Endodermal cell (in vitro differentiated cells): ENCODE data around the gene DPF3. TPM values are rescaled to one million over a fixed set of nuclear protein-coding genes. Genes with fewer than 3 reads are reported as not detected.

Experiments
- DNase-seq: peaks from one replicate; pipeline ENCODE4 v3.0.0-alpha.2; 2017
- H3K27ac ChIP-seq: 2 replicates; pipeline ENCODE4 v1.5.1; 2013; ENCODE audit warnings: mild to moderate bottlenecking, low read depth, low read length, moderate library complexity
- H3K27me3 ChIP-seq: 2 replicates; pipeline ENCODE4 v1.6.1; 2013; ENCODE audit warnings: mild to moderate bottlenecking, low read length, moderate library complexity; ENCODE audit not compliant: insufficient read depth, control insufficient read depth, poor library complexity, severe bottlenecking
- H3K36me3 ChIP-seq: 2 replicates; pipeline ENCODE4 v1.7.0; 2013; ENCODE audit warnings: mild to moderate bottlenecking, low read length, moderate library complexity; ENCODE audit not compliant: control insufficient read depth, insufficient read depth
- H3K4me1 ChIP-seq: one replicate; pipeline ENCODE4 v1.7.0; 2013; ENCODE audit warnings: low read length; ENCODE audit not compliant: control insufficient read depth, insufficient read depth
- H3K4me3 ChIP-seq: 2 replicates; pipeline ENCODE4 v1.5.1; 2013; ENCODE audit warnings: mild to moderate bottlenecking, low read length, moderate library complexity
- H3K9ac ChIP-seq: 2 replicates; pipeline ENCODE4 v1.6.1; 2013; ENCODE audit warnings: mild to moderate bottlenecking, low read length, moderate library complexity; ENCODE audit not compliant: poor library complexity, severe bottlenecking; ENCODE audit errors: extremely low read depth
- H3K9me3 ChIP-seq: 2 replicates; pipeline ENCODE4 v1.6.1; 2013; ENCODE audit warnings: mild to moderate bottlenecking, low read length, moderate library complexity; ENCODE audit not compliant: control insufficient read depth
- H3K27ac Mint-ChIP-seq: 2 replicates; pipeline ENCODE4 v1.8.0; 2020; ENCODE audit warnings: mixed read lengths
- H3K27me3 Mint-ChIP-seq: 2 replicates; pipeline ENCODE4 v1.8.0; 2021; ENCODE audit warnings: mild to moderate bottlenecking, mixed read lengths; ENCODE audit not compliant: insufficient read depth
- H3K36me3 Mint-ChIP-seq: 2 replicates; pipeline ENCODE4 v1.8.0; 2020; ENCODE audit warnings: low read depth, mixed read lengths
- H3K4me1 Mint-ChIP-seq: 2 replicates; pipeline ENCODE4 v1.8.0; 2020; ENCODE audit warnings: mixed read lengths
- H3K4me3 Mint-ChIP-seq: 2 replicates; pipeline ENCODE4 v1.8.0; 2020; ENCODE audit warnings: mild to moderate bottlenecking, moderate library complexity, mixed read lengths
- H3K9me3 Mint-ChIP-seq: 2 replicates; pipeline ENCODE4 v1.8.0; 2020; ENCODE audit warnings: mild to moderate bottlenecking, mixed read lengths
- CTCF ChIP-seq: fragments of 200-600 bp; sonication (generic); conservative IDR thresholded peaks from 2 replicates; pipeline ENCODE4 v1.5.0; 2021; ENCODE audit warnings: antibody characterized with exemption, mild to moderate bottlenecking
- WGBS, 2 experiments: methylation state at CpG; one replicate each; pipeline versions ENCODE4 v1.1.5 to v1.1.7; 2013; ENCODE audit warnings: missing lambda C conversion rate in 2 of 2, mixed read lengths in 1 of 2; ENCODE audit not compliant: insufficient coverage in 1 of 2, insufficient read length in 1 of 2; 5-methylcytosine and 5-hydroxymethylcytosine counted together
- total RNA-seq, 2 donors: library from RNA; stranded (reverse); fragmentation: NEBNext Ultra II Directional in 1 of 2; extraction: Animal tissue kit (Norgen Biotek cat#: 25700) in 1 of 2; gene quantifications; 2 replicates in 1 of 2; 3 replicates in 1 of 2; pipeline ENCODE4 v1.2.1, GENCODE V29; 2021

DPF3 gene
- total RNA-seq, 2 donors from 2014 or later, result not detected

DNA sequence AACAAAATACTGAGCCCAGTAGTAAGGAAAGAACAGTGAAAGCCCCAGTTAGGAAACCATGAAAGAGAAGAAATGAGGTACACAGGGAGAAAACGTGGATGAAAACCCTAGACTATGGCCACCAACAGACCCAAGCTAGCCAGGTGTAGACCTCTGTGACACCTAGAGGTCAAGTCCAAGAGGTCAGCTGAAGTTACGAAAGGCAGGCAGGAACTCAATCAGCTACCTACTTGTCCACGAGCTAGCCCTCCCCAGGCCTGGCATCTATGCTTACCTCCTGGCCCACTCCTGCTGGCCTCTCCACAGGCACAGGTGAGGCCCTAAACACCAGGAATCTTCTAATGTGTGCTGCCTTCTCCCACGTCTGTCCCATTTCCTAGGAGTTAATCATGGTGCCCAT lies 48.7 kb downstream of the DPF3 start:
- Mint-ChIP-seq H3K4me1 (peaks cover 7% of the 10 kb centered on the region), H3K27ac (no peak overlapping the region), H3K36me3 (no peaks in the 10 kb centered on the region), H3K27me3 (peaks cover 2% of the 10 kb centered on the region), H3K9me3 (no peaks in the 10 kb centered on the region), H3K4me3 (no peak overlapping the region)
- no peak overlapping the region for H3K9ac ChIP-seq
- DNase-seq, result no peak
- H3K4me3 ChIP-seq, result no peak overlapping the region
- TF ChIP-seq CTCF, result no peak
- WGBS, 2 experiments, result 92 to 100% methylated on average over 2 to 4 of the region's 4 CpGs
- no peaks in the 10 kb centered on the region for H3K9me3 ChIP-seq
- no peaks in the 10 kb centered on the region for H3K27me3 ChIP-seq
- H3K27ac ChIP-seq, result no peak overlapping the region
- no peaks in the 10 kb centered on the region for H3K36me3 ChIP-seq
- H3K4me1 ChIP-seq, result no peaks in the 10 kb centered on the region

GRCh38 chr14:72844524-72844923 lies 49.4 kb downstream of the DPF3 start:
- Histone ChIP-seq H3K36me3 (no peaks in the 10 kb centered on the region), H3K9me3 (no peaks in the 10 kb centered on the region), H3K27me3 (no peaks in the 10 kb centered on the region), H3K9ac (no peak overlapping the region), H3K4me1 (no peaks in the 10 kb centered on the region), H3K27ac (no peak overlapping the region), H3K4me3 (no peak overlapping the region)
- Mint-ChIP-seq H3K27me3 (peaks cover 2% of the 10 kb centered on the region), H3K27ac (no peak overlapping the region), H3K36me3 (no peaks in the 10 kb centered on the region), H3K4me1 (peaks cover 7% of the 10 kb centered on the region), H3K9me3 (no peaks in the 10 kb centered on the region), H3K4me3 (no peak overlapping the region)
- 89 to 96% methylated on average over 2 to 3 of the region's 3 CpGs for WGBS, 2 experiments
- DNase-seq, result no peak
- TF ChIP-seq CTCF, result no peak

DNA sequence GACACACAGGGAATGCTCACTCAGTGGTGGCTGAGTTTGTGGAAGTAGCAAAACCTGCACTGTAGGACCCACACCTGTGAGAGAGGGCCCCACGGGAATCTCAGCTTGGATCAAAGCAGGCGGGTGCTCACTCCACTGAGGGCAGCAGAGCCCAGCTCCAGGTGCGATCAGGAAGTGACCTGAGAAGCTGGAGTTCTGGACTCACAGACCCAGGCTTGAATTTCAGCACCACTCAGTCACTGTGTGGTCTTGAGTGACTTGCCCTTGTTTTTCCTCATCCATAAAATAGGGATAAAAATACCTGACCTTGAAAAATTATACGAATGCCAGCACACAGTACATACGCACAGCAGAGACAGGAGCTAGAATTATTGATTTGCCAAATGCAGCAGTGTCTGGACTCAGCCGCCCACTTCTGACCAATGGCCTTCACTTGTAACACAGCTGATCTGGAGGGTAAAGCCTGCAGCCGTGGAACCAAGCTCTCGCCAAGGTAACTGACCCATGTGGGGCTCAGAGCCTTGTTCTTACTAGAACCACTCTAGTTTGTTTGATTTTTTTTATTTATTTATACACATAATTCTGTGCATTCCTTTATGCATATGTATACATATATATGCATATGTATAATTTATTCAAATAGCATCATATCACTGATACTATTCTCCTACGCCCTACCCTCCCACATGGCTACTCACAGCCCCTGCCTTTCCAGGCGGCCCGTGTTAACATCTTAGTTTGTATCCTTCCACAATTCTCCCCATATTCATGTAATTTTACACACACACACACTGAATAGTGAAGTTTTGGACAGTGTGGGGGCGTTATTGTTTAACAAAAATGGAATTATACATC lies 53.9 kb downstream of the DPF3 start:
- H3K9me3 ChIP-seq, result no peaks in the 10 kb centered on the region
- H3K9me3 Mint-ChIP-seq, result no peaks in the 10 kb centered on the region
- no peak overlapping the region for H3K27ac Mint-ChIP-seq
- H3K4me1 ChIP-seq, result no peaks in the 10 kb centered on the region
- no peak overlapping the region for H3K27ac ChIP-seq
- peaks cover 9% of the 10 kb centered on the region for H3K4me1 Mint-ChIP-seq
- no peaks in the 10 kb centered on the region for H3K36me3 Mint-ChIP-seq
- 93 to 94% methylated on average over 6 to 11 of the region's 12 CpGs for WGBS, 2 experiments
- peaks cover 4% of the 10 kb centered on the region for H3K27me3 Mint-ChIP-seq
- TF ChIP-seq CTCF, result no peak
- no peaks in the 10 kb centered on the region for H3K27me3 ChIP-seq
- H3K4me3 ChIP-seq, result no peak overlapping the region
- H3K4me3 Mint-ChIP-seq, result no peak overlapping the region
- no peak overlapping the region for H3K9ac ChIP-seq
- no peak for DNase-seq
- H3K36me3 ChIP-seq, result no peaks in the 10 kb centered on the region
